Activated T-cell treated with anti-CD3 and anti-CD28 coated beads, Interleukin-2, amount 50 U/mL, for 72 hours (primary cell): ENCODE data around the gene EMILIN2. TPM values are rescaled to one million over a fixed set of nuclear protein-coding genes. Genes with fewer than 3 reads are reported as not detected.
A peak's percentile ranks its signal among the peaks of the same experiment; 100 is the strongest.

Experiments used
- ATAC-seq, 2 donors: fragments of 150-1000 bp; cut with Tn5 transposase; replicated peaks in 1 of 2; 2 replicates each; pipeline ENCODE4 v1.10.0; 2021; ENCODE audit warnings: moderate library complexity in 2 of 2, mild to moderate bottlenecking in 1 of 2
- DNase-seq, 2 donors: peaks; one replicate each; pipeline ENCODE4 v3.0.0; 2021 to 2022; ENCODE audit warnings: mixed read lengths in 1 of 2
- H3K27ac Mint-ChIP-seq: one replicate; pipeline ENCODE4 v1.8.0; 2022; ENCODE audit warnings: mild to moderate bottlenecking, moderate library complexity, mixed read lengths
- H3K27me3 Mint-ChIP-seq: one replicate; pipeline ENCODE4 v1.8.0; 2022; ENCODE audit warnings: low read depth, mixed read lengths
- H3K36me3 Mint-ChIP-seq, 2 donors: one replicate each; pipeline ENCODE4 v1.8.0; 2022; ENCODE audit warnings: mixed read lengths in 2 of 2, mild to moderate bottlenecking in 1 of 2; ENCODE audit not compliant: insufficient read depth in 2 of 2
- H3K4me1 Mint-ChIP-seq: one replicate; pipeline ENCODE4 v1.8.0; 2022; ENCODE audit warnings: low read depth, mixed read lengths
- H3K4me3 Mint-ChIP-seq, 2 donors: one replicate each; pipeline ENCODE4 v1.8.0; 2022; ENCODE audit warnings: mild to moderate bottlenecking in 2 of 2, mixed read lengths in 2 of 2, moderate library complexity in 2 of 2
- H3K9me3 Mint-ChIP-seq, 2 donors: one replicate each; pipeline ENCODE4 v1.8.0; 2022; ENCODE audit warnings: mixed read lengths in 2 of 2
- total RNA-seq, 2 donors: library from RNA; stranded (reverse); gene quantifications; one replicate each; pipeline ENCODE4 v1.2.3, GENCODE V29; 2022

Gene EMILIN2
- total RNA-seq, 2 donors from 2014 or later, result 12.7 to 18.3 TPM

GRCh38 chr18:2919600-2919999 lies 72.8 kb downstream of the EMILIN2 start:
- Mint-ChIP-seq H3K36me3 (peaks cover 14 to 39% of the 10 kb centered on the region in 2 donors), H3K9me3 (no peaks in the 10 kb centered on the region), H3K4me3 (no peak overlapping the region), H3K27me3 (no peaks in the 10 kb centered on the region), H3K27ac (peak overlapping the region; percentile 76), H3K4me1 (peaks cover 15% of the 10 kb centered on the region)
- ATAC-seq (no peak), DNase-seq (no peak)

GRCh38 chr18:2920027-2920426 lies 73.2 kb downstream of the EMILIN2 start:
- Mint-ChIP-seq H3K27ac (peak overlapping the region; percentile 11), H3K9me3 (no peaks in the 10 kb centered on the region), H3K27me3 (no peaks in the 10 kb centered on the region), H3K4me1 (peaks cover 15% of the 10 kb centered on the region), H3K36me3 (peaks cover 17 to 42% of the 10 kb centered on the region in 2 donors), H3K4me3 (no peak overlapping the region)
- ATAC-seq (no peak), DNase-seq (no peak)

GRCh38 chr18:2920546-2921343 lies 73.9 kb downstream of the EMILIN2 start:
- Mint-ChIP-seq H3K4me1 (peaks cover 15% of the 10 kb centered on the region), H3K27me3 (no peaks in the 10 kb centered on the region), H3K9me3 (no peaks in the 10 kb centered on the region), H3K36me3 (peaks cover 21 to 46% of the 10 kb centered on the region in 2 donors), H3K4me3 (no peak overlapping the region), H3K27ac (peak overlapping the region; percentile 11)
- ATAC-seq (no peak), DNase-seq (no peak)

- ATAC-seq, result no peak
Measured at GRCh38 chr18:2921778-2922177, 75.0 kb downstream of the EMILIN2 start.

GRCh38 chr18:2923464-2923863 lies 76.7 kb downstream of the EMILIN2 start:
- no peak for ATAC-seq
- DNase-seq, result no peak
- Mint-ChIP-seq H3K27ac (no peak overlapping the region), H3K36me3 (peaks cover 15 to 47% of the 10 kb centered on the region in 2 donors), H3K4me1 (no peaks in the 10 kb centered on the region), H3K9me3 (no peaks in the 10 kb centered on the region), H3K27me3 (no peaks in the 10 kb centered on the region), H3K4me3 (no peak overlapping the region)

More at GRCh38 chr18:2921778-2922177, 75.0 kb downstream of the EMILIN2 start:
- no peak for DNase-seq
- H3K4me3 Mint-ChIP-seq, result no peak overlapping the region
- no peaks in the 10 kb centered on the region for H3K27me3 Mint-ChIP-seq
- H3K9me3 Mint-ChIP-seq, result no peaks in the 10 kb centered on the region
- peaks cover 8% of the 10 kb centered on the region for H3K4me1 Mint-ChIP-seq
- peaks cover 19 to 46% of the 10 kb centered on the region in 2 donors for H3K36me3 Mint-ChIP-seq
- no peak overlapping the region for H3K27ac Mint-ChIP-seq

- ATAC-seq, result no peak
- no peak overlapping the region for H3K4me3 Mint-ChIP-seq
- no peak for DNase-seq
- no peaks in the 10 kb centered on the region for H3K27me3 Mint-ChIP-seq
- H3K9me3 Mint-ChIP-seq, result no peaks in the 10 kb centered on the region
- H3K4me1 Mint-ChIP-seq, result no peaks in the 10 kb centered on the region
- peaks cover 17 to 50% of the 10 kb centered on the region in 2 donors for H3K36me3 Mint-ChIP-seq
- H3K27ac Mint-ChIP-seq, result no peak overlapping the region
Measured at GRCh38 chr18:2924920-2925319, 78.1 kb downstream of the EMILIN2 start.

- no peaks in the 10 kb centered on the region for H3K4me1 Mint-ChIP-seq
- no peak overlapping the region for H3K4me3 Mint-ChIP-seq
- H3K9me3 Mint-ChIP-seq, result no peaks in the 10 kb centered on the region
- peaks cover 19 to 45% of the 10 kb centered on the region in 2 donors for H3K36me3 Mint-ChIP-seq
- ATAC-seq (no peak), DNase-seq (no peak)
- H3K27me3 Mint-ChIP-seq, result no peaks in the 10 kb centered on the region
- no peak overlapping the region for H3K27ac Mint-ChIP-seq
Measured at GRCh38 chr18:2926528-2926927, 79.7 kb downstream of the EMILIN2 start.

- peak overlapping the region; percentile 57 for H3K27ac Mint-ChIP-seq
- H3K4me3 Mint-ChIP-seq, result no peak overlapping the region
- H3K27me3 Mint-ChIP-seq, result no peaks in the 10 kb centered on the region
- DNase-seq (no peak), ATAC-seq (no peak)
- H3K9me3 Mint-ChIP-seq, result no peaks in the 10 kb centered on the region
- H3K36me3 Mint-ChIP-seq, result peaks cover 19 to 45% of the 10 kb centered on the region in 2 donors
- H3K4me1 Mint-ChIP-seq, result peaks cover 7% of the 10 kb centered on the region
Measured at GRCh38 chr18:2927745-2928144, 80.9 kb downstream of the EMILIN2 start.

- Mint-ChIP-seq H3K9me3 (no peaks in the 10 kb centered on the region), H3K4me3 (peak overlapping the region; percentile 57 to 65), H3K36me3 (peaks cover 9 to 44% of the 10 kb centered on the region in 2 donors), H3K27me3 (no peaks in the 10 kb centered on the region), H3K4me1 (peaks cover 52% of the 10 kb centered on the region), H3K27ac (peak overlapping the region; percentile 97)
- ATAC-seq, result peak; percentile 60 to 62
- peak; percentile 44 to 67 for DNase-seq
Measured at GRCh38 chr18:2932247-2933181, 85.7 kb downstream of the EMILIN2 start.

GRCh38 chr18:2933995-2934394 lies 87.2 kb downstream of the EMILIN2 start:
- H3K27ac Mint-ChIP-seq, result peak overlapping the region; percentile 97
- H3K4me1 Mint-ChIP-seq, result peaks cover 66% of the 10 kb centered on the region
- ATAC-seq (no peak), DNase-seq (no peak)
- peaks cover 10 to 47% of the 10 kb centered on the region in 2 donors for H3K36me3 Mint-ChIP-seq
- H3K9me3 Mint-ChIP-seq, result no peaks in the 10 kb centered on the region
- H3K27me3 Mint-ChIP-seq, result no peaks in the 10 kb centered on the region
- no peak overlapping the region for H3K4me3 Mint-ChIP-seq

GRCh38 chr18:2935438-2936192 lies 88.8 kb downstream of the EMILIN2 start:
- peak overlapping the region in 1 of 2 donors; percentile 77 for H3K4me3 Mint-ChIP-seq
- H3K4me1 Mint-ChIP-seq, result peaks cover 83% of the 10 kb centered on the region
- ATAC-seq, result peak; percentile 50 to 63
- H3K36me3 Mint-ChIP-seq, result peaks cover 8 to 43% of the 10 kb centered on the region in 2 donors
- no peaks in the 10 kb centered on the region for H3K9me3 Mint-ChIP-seq
- peak overlapping the region; percentile 99 for H3K27ac Mint-ChIP-seq
- no peak for DNase-seq
- H3K27me3 Mint-ChIP-seq, result no peaks in the 10 kb centered on the region

- Mint-ChIP-seq H3K9me3 (no peaks in the 10 kb centered on the region), H3K4me1 (peaks cover 84% of the 10 kb centered on the region), H3K27me3 (no peaks in the 10 kb centered on the region), H3K36me3 (peaks cover 8 to 37% of the 10 kb centered on the region in 2 donors), H3K27ac (peak overlapping the region; percentile 68), H3K4me3 (no peak overlapping the region)
- DNase-seq (no peak), ATAC-seq (no peak)
Measured at GRCh38 chr18:2939317-2939716, 92.5 kb downstream of the EMILIN2 start.
